HG02840 (cell line): ENCODE measurements around the gene LRRC18.

Experiments used
- ATAC-seq: cut with Tn5 transposase; IDR thresholded peaks from one replicate; pipeline ENCODE4 v1.9.1; 2021; ENCODE audit warnings: mild to moderate bottlenecking, moderate library complexity, moderate number of reproducible peaks; ENCODE audit not compliant: unreplicated experiment, low FRiP score

Gene LRRC18

GRCh38 chr10:48939790-48940325 lies at the start of gene LRRC18:
Gene LRRC18, minus strand, starts transcription at chr10:48939840. Its CDS starts 25,685 bp downstream, at chr10:48914155.
- no peak for ATAC-seq

- no peak for ATAC-seq
These were observed 46.0 kb upstream of the LRRC18 start for GRCh38 chr10:48985621-48986158.

GRCh38 chr10:48983648-48984351 lies 44.2 kb upstream of the LRRC18 start:
- ATAC-seq = no peak

DNA sequence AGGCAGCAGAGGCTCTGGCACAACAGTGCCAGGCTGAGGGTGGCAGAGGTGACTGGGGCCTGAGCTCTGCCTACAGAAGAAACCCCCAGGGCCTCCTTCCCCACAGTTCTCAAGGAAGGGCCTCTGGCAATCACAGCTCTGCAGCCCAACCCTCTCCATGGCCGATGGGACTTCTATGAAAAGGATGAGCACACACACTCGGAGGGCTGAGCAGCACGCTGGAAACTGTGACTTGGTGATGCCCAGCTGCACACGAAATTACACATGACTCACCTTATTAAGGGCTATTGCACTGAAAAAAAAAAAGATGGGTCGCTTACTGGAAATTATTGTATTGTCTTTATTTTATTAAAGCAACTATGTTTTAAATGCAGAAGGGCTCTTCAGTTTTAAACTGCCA lies 42.9 kb upstream of the LRRC18 start:
- ATAC-seq = no peak

- no peak for ATAC-seq
These were observed 41.8 kb upstream of the LRRC18 start for GRCh38 chr10:48981310-48981907.

DNA sequence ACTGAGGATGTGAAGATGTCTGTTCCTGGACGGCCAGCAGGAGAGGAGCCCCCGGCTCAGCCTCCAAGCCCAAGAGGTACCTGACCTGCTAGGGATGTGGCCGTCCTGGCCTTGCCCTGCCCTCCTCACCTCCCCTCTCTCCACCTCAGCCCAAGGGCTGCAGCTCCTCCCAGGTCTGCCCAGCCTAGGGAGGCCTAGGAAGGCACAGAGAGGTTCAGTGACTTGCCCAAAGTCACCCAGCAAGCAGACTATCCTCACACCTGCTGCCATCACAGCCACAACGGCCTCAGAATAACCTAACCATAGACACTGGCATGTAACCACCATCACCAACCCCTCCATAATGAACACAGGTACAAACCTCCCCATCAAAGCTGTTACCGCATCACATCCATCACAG lies 38.7 kb upstream of the LRRC18 start:
- no peak for ATAC-seq

GRCh38 chr10:48976196-48976595 lies 36.6 kb upstream of the LRRC18 start:
- no peak for ATAC-seq

DNA sequence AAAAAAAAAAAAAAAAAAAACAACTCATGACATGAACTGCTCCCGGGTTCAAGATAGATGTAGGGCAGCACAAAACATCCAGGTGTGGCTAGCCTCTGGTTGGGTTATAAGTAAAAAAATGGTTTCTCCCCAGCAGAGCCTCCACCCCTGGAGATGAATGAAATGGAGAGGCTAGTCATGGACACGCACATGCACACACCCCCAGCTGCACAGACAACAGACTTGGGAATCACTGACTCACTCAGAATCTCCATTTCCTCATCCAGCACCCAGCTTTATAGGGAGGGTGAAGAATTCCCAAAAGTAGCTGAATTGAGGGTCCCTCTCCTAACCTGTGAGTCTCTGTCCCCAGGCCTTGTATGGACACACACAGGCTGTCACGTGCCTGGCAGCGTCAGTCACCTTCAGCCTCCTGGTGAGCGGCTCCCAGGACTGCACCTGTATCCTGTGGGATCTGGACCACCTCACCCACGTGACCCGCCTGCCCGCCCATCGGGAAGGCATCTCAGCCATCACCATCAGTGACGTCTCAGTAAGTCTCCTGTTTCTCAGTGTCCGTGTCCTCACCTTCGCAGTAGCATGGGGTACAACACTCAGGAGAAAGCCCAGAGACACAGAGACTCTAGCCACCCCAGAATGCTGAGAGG lies 35.0 kb upstream of the LRRC18 start:
- no peak for ATAC-seq

DNA sequence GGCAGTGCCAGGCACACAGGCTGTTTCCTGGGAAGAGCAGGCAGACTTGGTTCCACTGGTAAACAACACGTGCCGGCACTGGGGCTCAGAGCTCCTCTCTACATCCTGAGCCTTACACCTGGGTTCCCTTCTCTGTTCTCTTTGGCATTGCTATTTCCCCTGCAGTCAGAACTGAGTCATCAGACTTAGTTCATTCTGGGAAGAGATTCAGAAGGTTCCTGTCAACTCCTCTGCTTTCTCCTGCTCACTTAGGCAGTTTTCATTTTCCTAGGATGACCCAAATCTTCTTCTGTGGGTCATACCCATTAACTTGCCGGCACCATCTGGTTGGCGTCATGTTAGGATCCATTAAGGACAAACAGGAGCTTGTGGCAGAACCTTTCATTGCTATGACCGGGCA lies 33.4 kb upstream of the LRRC18 start:
- ATAC-seq = no peak

DNA sequence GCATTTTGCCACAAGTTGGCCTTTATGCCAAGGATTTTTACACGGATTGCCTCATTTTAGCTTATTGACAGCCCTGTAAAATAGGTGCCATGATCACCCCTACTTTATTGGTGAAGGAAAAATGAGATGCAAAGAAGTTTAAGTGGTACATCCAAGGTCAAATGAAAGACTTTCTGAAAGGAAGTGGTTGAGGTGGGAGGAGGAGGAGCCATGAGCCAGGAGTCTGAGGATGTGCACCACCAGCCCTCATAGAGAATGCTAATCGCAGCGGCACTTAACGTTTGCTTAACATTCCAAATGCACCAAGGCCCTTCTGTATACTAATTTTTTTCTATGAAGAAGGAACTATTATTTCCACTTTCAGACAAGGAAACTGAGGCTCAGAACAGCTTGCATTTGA lies 31.0 kb upstream of the LRRC18 start:
- ATAC-seq = no peak

DNA sequence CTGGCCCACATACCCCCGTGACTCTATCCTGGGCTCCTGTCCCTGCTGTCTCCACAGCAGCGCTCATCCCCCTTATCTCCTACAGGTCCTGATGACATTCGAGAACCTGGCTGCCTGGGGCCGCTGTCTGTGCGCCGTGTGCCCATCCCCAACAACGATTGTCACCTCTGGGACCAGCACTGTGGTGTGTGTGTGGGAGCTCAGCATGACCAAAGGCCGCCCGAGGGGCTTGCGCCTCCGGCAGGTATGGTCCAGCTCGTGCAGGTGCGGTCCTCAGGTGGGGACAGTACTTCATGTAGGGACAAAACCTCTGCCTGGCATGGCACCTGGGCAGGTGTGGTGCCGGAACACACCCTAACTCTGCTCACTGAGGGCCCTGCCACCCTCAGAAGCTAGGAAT lies 30.4 kb upstream of the LRRC18 start:
- no peak for ATAC-seq

DNA sequence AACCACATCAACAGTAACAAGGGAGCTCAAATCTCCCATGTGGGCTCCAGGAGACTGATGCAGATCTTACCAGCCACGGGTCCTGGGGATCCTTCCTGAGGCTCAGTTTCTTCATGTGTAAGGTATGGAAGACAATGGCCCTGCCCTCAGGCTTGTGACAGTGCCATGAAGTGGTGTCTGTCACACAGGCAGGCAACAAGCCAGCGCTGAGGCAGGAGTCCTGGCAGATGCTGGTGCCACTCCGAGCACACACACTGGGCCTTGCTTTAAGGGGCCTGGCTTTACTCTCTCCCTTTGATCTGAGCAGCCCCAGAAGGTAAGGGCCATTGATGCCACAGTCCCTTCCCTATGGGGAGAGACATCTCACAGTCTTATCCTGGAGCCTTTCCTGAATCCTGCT lies 28.4 kb upstream of the LRRC18 start:
- no peak for ATAC-seq

- no peak for ATAC-seq
These were observed 25.8 kb upstream of the LRRC18 start for GRCh38 chr10:48965460-48965859.

- no peak for ATAC-seq
These were observed 24.4 kb upstream of the LRRC18 start for GRCh38 chr10:48964038-48964437.

GRCh38 chr10:48958598-48959190 lies 19.1 kb upstream of the LRRC18 start:
- ATAC-seq = no peak

- no peak for ATAC-seq
These were observed 17.9 kb upstream of the LRRC18 start for GRCh38 chr10:48957361-48958151.

DNA sequence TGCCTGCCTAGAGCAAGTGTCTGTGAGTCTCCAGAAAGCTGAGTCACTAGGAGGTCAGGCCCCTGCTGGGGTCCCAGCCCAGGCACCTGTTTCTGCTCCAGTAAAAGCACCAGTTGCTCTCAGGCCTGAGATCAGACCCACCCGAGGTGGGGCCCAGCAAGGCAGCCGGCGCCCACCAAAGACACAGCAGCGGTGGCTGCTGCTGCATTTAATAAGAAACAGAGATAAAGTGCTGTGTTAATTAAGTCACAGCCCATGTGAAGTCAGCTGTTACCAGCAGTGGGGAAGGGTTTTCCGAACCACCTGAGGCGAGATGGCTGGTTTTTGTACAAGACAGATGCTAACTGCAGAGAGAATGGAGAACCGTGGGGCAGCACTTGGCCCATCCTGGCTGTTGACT lies 12.1 kb upstream of the LRRC18 start:
- ATAC-seq = no peak

DNA sequence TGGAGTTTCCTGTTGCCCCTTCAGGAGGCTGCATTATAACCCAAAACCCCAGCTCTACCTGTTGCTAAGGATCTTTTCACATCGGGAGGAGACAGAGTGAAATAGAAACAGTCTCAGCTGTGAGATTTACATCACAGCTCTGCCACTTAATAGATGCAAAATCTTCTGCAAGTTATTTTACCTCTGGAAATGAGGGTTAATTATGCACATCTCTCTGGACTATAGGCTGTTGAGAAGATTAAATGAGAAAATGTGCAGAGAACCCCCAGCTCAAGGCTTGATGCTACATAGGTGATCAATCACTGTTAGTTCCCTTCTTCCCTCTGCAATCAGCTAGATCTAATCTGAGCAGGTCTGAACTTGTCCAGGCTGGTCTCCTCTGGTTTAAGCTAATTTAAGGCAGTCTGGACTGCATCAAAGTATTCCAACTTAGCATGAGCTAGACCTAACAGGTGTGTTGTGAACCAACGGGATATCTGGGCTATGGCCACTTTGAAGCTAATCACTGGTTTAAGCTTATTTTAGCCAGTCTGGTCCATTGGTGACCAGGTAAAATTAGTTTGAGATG lies 8.9 kb upstream of the LRRC18 start:
- no peak for ATAC-seq

- no peak for ATAC-seq
These were observed 8.2 kb upstream of the LRRC18 start for GRCh38 chr10:48947690-48948469.
